ENCODE measurements around the gene GPRC5A.
A peak's percentile ranks its signal among the peaks of the same experiment; 100 is the strongest.

GPRC5A gene

GRCh38 chr12:12909995-12910420 lies 18.6 kb downstream of the GPRC5A start:
- DNase-seq (ENCODE audit: low read depth) = no peak
- no peak for TF ChIP-seq CTCF (conservative IDR thresholded peaks at IDR 0.05; ENCODE audit: low read length)
- H3K4me3 ChIP-seq (ENCODE audit: low read length) = no peak overlapping the region

- TF ChIP-seq CTCF (conservative IDR thresholded peaks at IDR 0.05; ENCODE audit: low read length) = no peak
- H3K4me3 ChIP-seq (ENCODE audit: low read length) = no peak overlapping the region
- no peak for DNase-seq (ENCODE audit: low read depth)
Measured at GRCh38 chr12:12912711-12913110, 21.3 kb downstream of the GPRC5A start.

- DNase-seq (ENCODE audit: low read depth) = no peak
- H3K4me3 ChIP-seq (ENCODE audit: low read length) = no peak overlapping the region
- TF ChIP-seq CTCF (conservative IDR thresholded peaks at IDR 0.05; ENCODE audit: low read length) = no peak
Measured at GRCh38 chr12:12915656-12916055, 24.3 kb downstream of the GPRC5A start.

GRCh38 chr12:12916135-12916944 lies 25.0 kb downstream of the GPRC5A start:
- no peak overlapping the region for H3K4me3 ChIP-seq (ENCODE audit: low read length)
- peak; percentile 100 for TF ChIP-seq CTCF (conservative IDR thresholded peaks at IDR 0.05; ENCODE audit: low read length)
- peak; percentile 75 for DNase-seq (ENCODE audit: low read depth)

- H3K4me3 ChIP-seq (ENCODE audit: low read length) = no peak overlapping the region
- TF ChIP-seq CTCF (conservative IDR thresholded peaks at IDR 0.05; ENCODE audit: low read length) = no peak
- DNase-seq (ENCODE audit: low read depth) = no peak
Measured at GRCh38 chr12:12917517-12917916, 26.2 kb downstream of the GPRC5A start.

- DNase-seq (ENCODE audit: low read depth) = no peak
- no peak for TF ChIP-seq CTCF (conservative IDR thresholded peaks at IDR 0.05; ENCODE audit: low read length)
Measured at GRCh38 chr12:12918781-12919389, 27.5 kb downstream of the GPRC5A start.

More at GRCh38 chr12:12918781-12919389, 27.5 kb downstream of the GPRC5A start:
- H3K4me3 ChIP-seq (ENCODE audit: low read length) = no peak overlapping the region

Data from AG10803 (cell line).